GM23248 (cell line): Measurements from ENCODE around the gene CNKSR3. TPM values are rescaled to one million over a fixed set of nuclear protein-coding genes. Genes with fewer than 3 reads are reported as not detected.

Source experiments
- DNase-seq: peaks from one replicate; pipeline ENCODE4 v3.0.0-alpha.2; 2015
- H2AFZ ChIP-seq: fragments of 200-600 bp; sonication (generic); 2 replicates; pipeline ENCODE4 v1.6.1; 2016; ENCODE audit warnings: antibody characterized with exemption
- H3F3A ChIP-seq: fragments of 200-600 bp; sonication (generic); 2 replicates; pipeline ENCODE4 v1.6.1; 2016; ENCODE audit warnings: mild to moderate bottlenecking, antibody characterized with exemption, mixed run types; ENCODE audit not compliant: insufficient read depth
- H3K27ac ChIP-seq: fragments of 200-600 bp; sonication (generic); 2 replicates; pipeline ENCODE4 v1.5.1; 2016; ENCODE audit warnings: mild to moderate bottlenecking
- H3K27me3 ChIP-seq: fragments of 200-600 bp; sonication (generic); replicated peaks from 2 replicates; pipeline ENCODE4 v1.6.1; 2016; ENCODE audit warnings: mild to moderate bottlenecking; ENCODE audit not compliant: insufficient read depth
- H3K36me3 ChIP-seq: fragments of 200-600 bp; sonication (generic); 2 replicates; pipeline ENCODE4 v1.6.1; 2016; ENCODE audit warnings: low read depth, mild to moderate bottlenecking
- H3K4me1 ChIP-seq: fragments of 200-600 bp; sonication (generic); 2 replicates; pipeline ENCODE4 v1.6.1; 2016; ENCODE audit warnings: mild to moderate bottlenecking; ENCODE audit not compliant: insufficient read depth
- H3K4me2 ChIP-seq: fragments of 200-600 bp; sonication (generic); one replicate; pipeline ENCODE4 v1.6.1; 2016; ENCODE audit warnings: mild to moderate bottlenecking; ENCODE audit not compliant: unreplicated experiment
- H3K4me3 ChIP-seq: fragments of 200-600 bp; sonication (generic); 2 replicates; pipeline ENCODE4 v1.5.1; 2016; ENCODE audit warnings: mild to moderate bottlenecking
- H3K79me2 ChIP-seq: fragments of 200-600 bp; sonication (generic); 2 replicates; pipeline ENCODE4 v1.6.1; 2016; ENCODE audit warnings: mild to moderate bottlenecking; ENCODE audit not compliant: insufficient read depth
- H3K9ac ChIP-seq: fragments of 200-600 bp; sonication (generic); 2 replicates; pipeline ENCODE4 v1.6.1; 2016; ENCODE audit warnings: mild to moderate bottlenecking
- H3K9me2 ChIP-seq: fragments of 200-600 bp; sonication (generic); 2 replicates; pipeline ENCODE4 v1.6.1; 2016; ENCODE audit warnings: mixed run types, mild to moderate bottlenecking, moderate library complexity; ENCODE audit not compliant: insufficient read depth
- H3K9me3 ChIP-seq: fragments of 200-600 bp; sonication (generic); one replicate; pipeline ENCODE4 v1.6.1; 2017; ENCODE audit warnings: low read depth
- H4K20me1 ChIP-seq: fragments of 200-600 bp; sonication (generic); 2 replicates; pipeline ENCODE4 v1.6.0; 2016; ENCODE audit not compliant: insufficient read depth
- EZH2 ChIP-seq: fragments of 200-600 bp; sonication (generic); IDR thresholded peaks from 2 replicates; pipeline ENCODE4 v1.6.1; 2018; ENCODE audit warnings: antibody characterized with exemption, mild to moderate bottlenecking; ENCODE audit not compliant: insufficient read depth, poor library complexity, severe bottlenecking
- EZH2phosphoT487 ChIP-seq: fragments of 200-600 bp; sonication (generic); IDR thresholded peaks from 2 replicates; pipeline ENCODE4 v1.6.1; 2018; ENCODE audit warnings: antibody characterized with exemption, moderate library complexity, mild to moderate bottlenecking, low read depth; ENCODE audit not compliant: insufficient read depth
- WGBS, 2 experiments: methylation state at CpG; one replicate each; pipeline ENCODE4 v1.1.6; 2015 to 2017; ENCODE audit warnings: low lambda C conversion rate in 2 of 2, low coverage in 1 of 2; ENCODE audit errors: missing lambda C conversion rate in 2 of 2; 5-methylcytosine and 5-hydroxymethylcytosine counted together
- in situ Hi-C: fragments of 300-500 bp; cut with MboI; formaldehyde crosslinking; loops from 2 replicates; pipeline ENCODE4 v1.15.0; 2020
- polyA plus RNA-seq: library from polyadenylated mRNA; unstranded; fragments of >200 nt; fragmentation: Nextera tagmentation; extraction: Ambion mirVana; gene quantifications from 2 replicates; pipeline ENCODE4 v1.2.1, GENCODE V29; 2016
- total RNA-seq: library from RNA; depleted of rRNA; stranded (reverse); fragments of >200 nt; shearing (Covaris generic); gene quantifications from 2 replicates; pipeline ENCODE4 v1.2.3, GENCODE V29; 2014

CNKSR3 gene
- total and polyA plus RNA-seq, 2 experiments from 2014 or later, result 1.7 to 1.9 TPM

DNA sequence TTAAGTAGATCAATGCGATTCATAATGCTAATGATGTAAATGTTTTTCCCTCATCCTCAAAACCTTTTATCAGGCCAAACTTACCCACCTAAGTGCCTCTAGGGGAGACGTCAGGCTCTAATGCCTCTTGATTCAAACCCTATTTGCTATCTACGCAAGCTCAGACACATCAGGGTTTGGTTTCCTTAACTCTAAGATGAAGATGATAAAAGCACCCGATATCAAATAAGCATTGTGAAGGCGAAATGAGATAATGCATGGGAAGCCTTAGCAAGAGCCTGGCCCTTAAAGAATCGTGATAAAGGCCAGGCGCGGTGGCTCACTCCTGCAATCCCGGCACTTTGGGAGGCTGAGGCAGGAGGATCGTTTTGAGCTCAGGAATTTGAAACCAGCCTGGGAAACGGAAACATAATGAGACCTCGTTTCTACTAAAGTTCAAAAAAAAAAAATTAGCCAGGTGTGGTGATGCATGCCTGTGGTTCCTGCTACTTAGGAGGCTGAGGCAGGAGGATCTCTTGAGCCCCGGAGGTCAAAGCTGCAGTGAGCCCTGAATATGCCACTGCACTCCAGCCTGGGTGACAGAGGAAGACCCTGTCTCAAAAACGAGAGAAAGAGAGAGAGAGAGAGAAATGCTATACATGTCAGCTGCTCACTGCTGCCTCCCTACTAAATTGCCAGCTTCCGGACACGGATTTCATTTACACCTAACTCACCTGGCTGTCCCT, 13.5 kb downstream of the CNKSR3 start:
- H3K27ac ChIP-seq, result no peak overlapping the region
- DNase-seq, result no peak
- no peak for TF ChIP-seq EZH2phosphoT487
- TF ChIP-seq EZH2, result no peak
- H3K79me2 ChIP-seq, result 0 out of 2 replicates have a peak, but pooled peaks cover 9% of the 10 kb centered on the region
- in situ Hi-C loops, result no loop called here
- H3K27me3 ChIP-seq, result no peaks in the 10 kb centered on the region
- no peak overlapping the region for H2AFZ ChIP-seq
- H3K4me3 ChIP-seq, result no peak overlapping the region
- peaks cover 2% of the 10 kb centered on the region; the same call in 1 of the 2 replicates for H3K4me1 ChIP-seq
- no peaks in the 10 kb centered on the region for H3K36me3 ChIP-seq
- no peaks in the 10 kb centered on the region for H3K9me3 ChIP-seq
- H3K9me2 ChIP-seq, result no peaks in the 10 kb centered on the region
- no peaks in the 10 kb centered on the region for H4K20me1 ChIP-seq
- no peak overlapping the region for H3K9ac ChIP-seq
- no peak overlapping the region for H3K4me2 ChIP-seq
- H3F3A ChIP-seq, result 0 out of 2 replicates have a peak, but pooled peaks cover 8% of the 10 kb centered on the region
- 93 to 97% methylated on average over 16 of the region's 16 CpGs for WGBS, 2 experiments

DNA sequence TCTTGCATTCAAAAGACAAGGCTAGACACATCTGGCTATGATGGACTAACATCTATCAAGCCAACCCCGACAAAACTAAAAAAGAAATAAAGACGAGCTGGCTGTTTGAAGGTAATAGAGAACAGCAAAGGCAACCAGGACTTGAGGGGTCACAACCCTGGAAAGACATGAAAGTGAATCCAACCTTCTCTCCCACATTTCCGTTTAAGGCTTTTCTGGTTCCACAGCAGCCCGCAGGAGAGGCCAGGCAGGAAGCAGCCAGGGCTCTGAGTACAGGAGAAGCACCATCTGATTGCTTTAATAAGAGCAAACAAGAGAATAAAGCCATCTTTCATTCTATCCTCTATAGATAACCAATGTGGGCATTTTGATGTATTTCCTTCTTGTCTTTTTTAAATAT, 14.3 kb downstream of the CNKSR3 start:
- Histone ChIP-seq H3F3A (0 out of 2 replicates have a peak, but pooled peaks cover 13% of the 10 kb centered on the region), H3K79me2 (0 out of 2 replicates have a peak, but pooled peaks cover 9% of the 10 kb centered on the region), H3K27me3 (no peaks in the 10 kb centered on the region), H4K20me1 (no peaks in the 10 kb centered on the region), H3K9ac (no peak overlapping the region), H3K4me3 (no peak overlapping the region), H2AFZ (no peak overlapping the region), H3K27ac (no peak overlapping the region), H3K4me2 (no peak overlapping the region), H3K4me1 (peaks cover 10% of the 10 kb centered on the region), H3K36me3 (no peaks in the 10 kb centered on the region), H3K9me3 (no peaks in the 10 kb centered on the region), H3K9me2 (no peaks in the 10 kb centered on the region)
- TF ChIP-seq EZH2 (no peak), EZH2phosphoT487 (no peak)
- DNase-seq, result no peak
- WGBS, 2 experiments, result 85 to 90% methylated on average over 4 of the region's 4 CpGs
- in situ Hi-C loops, result no loop called here

- Histone ChIP-seq H3K9ac (no peak overlapping the region), H2AFZ (no peak overlapping the region), H3K27ac (no peak overlapping the region), H3K4me3 (no peak overlapping the region), H3K36me3 (no peaks in the 10 kb centered on the region), H3F3A (0 out of 2 replicates have a peak, but pooled peaks cover 13% of the 10 kb centered on the region), H3K9me2 (no peaks in the 10 kb centered on the region), H3K79me2 (peaks cover 12% of the 10 kb centered on the region; the same call in 1 of the 2 replicates), H4K20me1 (no peaks in the 10 kb centered on the region), H3K9me3 (no peaks in the 10 kb centered on the region), H3K27me3 (no peaks in the 10 kb centered on the region), H3K4me2 (no peak overlapping the region), H3K4me1 (peaks cover 12% of the 10 kb centered on the region)
- in situ Hi-C loops, result no loop called here
- 78 to 83% methylated on average over 5 of the region's 5 CpGs for WGBS, 2 experiments
- DNase-seq, result no peak
- TF ChIP-seq EZH2phosphoT487 (no peak), EZH2 (no peak)
These were observed 15.7 kb downstream of the CNKSR3 start for GRCh38 chr6:154494592-154495311.

DNA sequence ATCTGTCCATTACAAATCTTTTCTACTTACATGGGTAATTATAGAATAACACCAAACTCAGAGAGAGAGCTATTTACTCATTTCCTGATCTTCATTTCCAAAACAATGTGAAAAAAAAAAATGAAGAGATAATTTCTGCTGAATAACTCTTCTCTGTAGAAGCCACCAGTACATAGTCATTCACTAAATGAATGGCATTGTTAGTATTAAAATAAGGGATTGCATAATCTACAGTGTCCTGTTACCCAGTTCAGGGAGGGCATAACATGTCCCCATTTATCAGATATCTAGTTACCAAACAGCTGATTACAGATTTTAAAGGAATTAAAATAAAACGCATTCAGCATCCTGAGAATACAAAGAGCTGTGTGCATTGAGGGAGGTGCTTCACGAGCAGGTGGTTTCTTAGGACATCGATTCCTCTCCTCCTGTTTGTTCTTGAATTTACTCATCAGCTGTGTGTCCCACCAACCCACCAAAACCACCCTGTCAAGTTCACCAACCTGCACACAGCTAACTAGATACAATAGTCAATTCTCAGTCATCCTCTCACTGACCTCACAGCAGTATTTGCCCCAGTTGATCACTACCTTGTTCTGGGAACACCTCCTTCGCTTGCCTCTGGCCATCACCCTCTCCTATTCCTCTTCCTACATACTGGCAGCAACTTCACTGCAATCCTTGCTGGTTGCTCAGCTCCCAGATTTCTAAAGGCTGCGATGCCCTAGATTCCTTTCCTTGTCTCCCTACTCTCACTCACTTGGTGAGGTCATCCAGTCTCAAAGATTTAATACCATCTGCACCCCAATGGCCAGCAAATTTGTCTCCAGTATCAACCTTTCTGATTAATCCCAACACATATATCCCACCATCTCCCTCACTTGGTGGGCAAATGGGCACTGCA, 18.7 kb downstream of the CNKSR3 start:
- no peak overlapping the region for H2AFZ ChIP-seq
- no peaks in the 10 kb centered on the region for H3K9me2 ChIP-seq
- H3K9me3 ChIP-seq, result no peaks in the 10 kb centered on the region
- H3F3A ChIP-seq, result peaks cover 23% of the 10 kb centered on the region
- H3K36me3 ChIP-seq, result no peaks in the 10 kb centered on the region
- no peaks in the 10 kb centered on the region for H3K27me3 ChIP-seq
- no peak overlapping the region for H3K9ac ChIP-seq
- H3K4me3 ChIP-seq, result no peak overlapping the region
- peaks cover 13% of the 10 kb centered on the region; the same call in 1 of the 2 replicates for H3K79me2 ChIP-seq
- H3K27ac ChIP-seq, result no peak overlapping the region
- no peaks in the 10 kb centered on the region for H4K20me1 ChIP-seq
- H3K4me2 ChIP-seq, result no peak overlapping the region
- H3K4me1 ChIP-seq, result peaks cover 34% of the 10 kb centered on the region
- in situ Hi-C loops, result no loop called here
- DNase-seq, result peak; percentile 51
- WGBS, 2 experiments, result 90 to 96% methylated on average over 5 of the region's 5 CpGs
- TF ChIP-seq EZH2phosphoT487 (no peak), EZH2 (no peak)
